ENCODE measurements around the gene KIF26B.

DNA sequence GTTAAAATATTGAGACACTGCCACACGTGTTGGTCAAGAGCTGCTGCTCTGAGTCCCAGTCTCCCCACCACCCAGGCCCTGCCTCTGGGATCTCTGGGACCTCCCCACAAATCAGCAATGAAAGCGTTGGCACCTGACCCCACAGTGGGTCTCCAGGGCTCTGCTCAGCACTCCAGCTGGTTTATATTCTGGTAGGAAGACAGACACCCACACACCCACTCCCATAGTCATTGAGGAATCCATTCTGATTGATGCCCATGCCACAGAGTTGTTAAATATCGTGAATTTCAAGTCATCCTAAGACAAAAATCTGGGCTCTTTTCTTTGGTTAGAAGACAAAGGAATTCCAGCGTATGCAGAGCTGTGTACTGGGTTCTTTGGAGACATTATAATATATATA lies 91.6 kb downstream of the KIF26B start:
- TF ChIP-seq POLR2AphosphoS5 (IDR thresholded peaks at IDR 0.05; ENCODE audit: low read depth): no peak
- TF ChIP-seq CTCF (conservative IDR thresholded peaks at IDR 0.05; ENCODE audit: low read depth in 2 of 2): no peak
- no peak for TF ChIP-seq EZH2phosphoT487 (IDR thresholded peaks at IDR 0.05; ENCODE audit: unreplicated experiment)
